WTC11 (cell line): ENCODE measurements around the gene ZNF490. TPM values are rescaled to one million over a fixed set of nuclear protein-coding genes. Genes with fewer than 3 reads are reported as not detected.

ENCODE experiments used
- AFF4 ChIP-seq: sonication (generic); formaldehyde crosslinking; IDR thresholded peaks from 2 replicates; pipeline ENCODE4 v1.8.1; 2023; ENCODE audit warnings: mild to moderate bottlenecking, missing genetic modification reagents, borderline replicate concordance
- ATF1 ChIP-seq: sonication (generic); formaldehyde crosslinking; IDR thresholded peaks from 2 replicates; pipeline ENCODE4 v1.8.1; 2023; ENCODE audit warnings: mild to moderate bottlenecking, moderate library complexity, missing genetic modification reagents
- ATF2 ChIP-seq: sonication (generic); formaldehyde crosslinking; IDR thresholded peaks from 2 replicates; pipeline ENCODE4 v1.8.1; 2022; ENCODE audit warnings: low read depth, missing genetic modification reagents, borderline replicate concordance
- CREB1 ChIP-seq: sonication (generic); formaldehyde crosslinking; IDR thresholded peaks from 2 replicates; pipeline ENCODE4 v1.8.0; 2023; ENCODE audit warnings: mild to moderate bottlenecking, missing genetic modification reagents
- FOXJ3 ChIP-seq: sonication (generic); formaldehyde crosslinking; IDR thresholded peaks from 2 replicates; pipeline ENCODE4 v1.9.0; 2021; ENCODE audit warnings: missing genetic modification reagents, mild to moderate bottlenecking, borderline replicate concordance
- FOXP1 ChIP-seq: sonication (generic); formaldehyde crosslinking; IDR thresholded peaks from 2 replicates; pipeline ENCODE4 v1.8.0; 2022; ENCODE audit warnings: missing genetic modification reagents, mild to moderate bottlenecking, moderate library complexity, borderline replicate concordance
- GRHL2 ChIP-seq: fragments of 250-450 bp; sonication (Bioruptor Pico); IDR thresholded peaks from 2 replicates; pipeline ENCODE4 v1.8.0; 2022; ENCODE audit warnings: mild to moderate bottlenecking, moderate library complexity; ENCODE audit not compliant: insufficient replicate concordance, severe bottlenecking
- HMGA2 ChIP-seq: fragments of 250-450 bp; sonication (Bioruptor Pico); IDR thresholded peaks from 2 replicates; pipeline ENCODE4 v1.4.0; 2021; ENCODE audit warnings: mild to moderate bottlenecking, moderate library complexity
- KAT7 ChIP-seq: sonication (generic); formaldehyde crosslinking; IDR thresholded peaks from 2 replicates; pipeline ENCODE4 v1.8.1; 2023; ENCODE audit warnings: missing genetic modification reagents, mild to moderate bottlenecking, borderline replicate concordance
- MXD4 ChIP-seq: fragments of 250-450 bp; sonication (Bioruptor Pico); IDR thresholded peaks from 2 replicates; pipeline ENCODE4 v1.8.0; 2021; ENCODE audit warnings: mild to moderate bottlenecking, moderate library complexity, borderline replicate concordance
- NFE2L1 ChIP-seq: sonication (generic); formaldehyde crosslinking; IDR thresholded peaks from 2 replicates; pipeline ENCODE4 v1.8.1; 2023; ENCODE audit warnings: missing genetic modification reagents
- NR3C1 ChIP-seq: sonication (generic); formaldehyde crosslinking; conservative IDR thresholded peaks from 2 replicates; pipeline ENCODE4 v1.8.1; 2023; ENCODE audit warnings: low read depth, mild to moderate bottlenecking, missing genetic modification reagents
- RORB ChIP-seq: fragments of 250-450 bp; sonication (Bioruptor Pico); IDR thresholded peaks from 2 replicates; pipeline ENCODE4 v1.9.0; 2021; ENCODE audit warnings: mild to moderate bottlenecking
- SMAD3 ChIP-seq: sonication (generic); formaldehyde crosslinking; IDR thresholded peaks from 2 replicates; pipeline ENCODE4 v1.8.0; 2022; ENCODE audit warnings: missing genetic modification reagents, mild to moderate bottlenecking, borderline replicate concordance
- SOX15 ChIP-seq: fragments of 250-450 bp; sonication (Bioruptor Pico); IDR thresholded peaks from 2 replicates; pipeline ENCODE4 v1.9.0; 2021; ENCODE audit warnings: mild to moderate bottlenecking
- USF1 ChIP-seq: sonication (generic); formaldehyde crosslinking; IDR thresholded peaks from 2 replicates; pipeline ENCODE4 v1.8.0; 2022; ENCODE audit warnings: mild to moderate bottlenecking, missing genetic modification reagents
- ZNF219 ChIP-seq: sonication (generic); formaldehyde crosslinking; IDR thresholded peaks from 2 replicates; pipeline ENCODE4 v1.8.0; 2023; ENCODE audit warnings: missing genetic modification reagents, mild to moderate bottlenecking, borderline replicate concordance
- ZNF396 ChIP-seq: fragments of 250-450 bp; sonication (Bioruptor Pico); IDR thresholded peaks from 2 replicates; pipeline ENCODE4 v1.8.0; 2021; ENCODE audit warnings: mild to moderate bottlenecking, moderate library complexity, borderline replicate concordance
- ZNF423 ChIP-seq: fragments of 250-450 bp; sonication (Bioruptor Pico); IDR thresholded peaks from 2 replicates; pipeline ENCODE4 v2.1.2; 2022; ENCODE audit warnings: mild to moderate bottlenecking, moderate library complexity
- ZSCAN18 ChIP-seq: fragments of 250-450 bp; sonication (Bioruptor Pico); IDR thresholded peaks from 2 replicates; pipeline ENCODE4 v2.1.2; 2022; ENCODE audit warnings: mild to moderate bottlenecking, moderate library complexity
- total RNA-seq: library from RNA; stranded (reverse); gene quantifications from 3 replicates; pipeline ENCODE4 v1.2.3, GENCODE V29; 2021
- TF ChIP-seq, protein P1 (sequence below): sonication (generic); formaldehyde crosslinking; IDR thresholded peaks from 2 replicates; pipeline ENCODE4 v1.8.1; 2023; ENCODE audit warnings: mild to moderate bottlenecking, missing genetic modification reagents
- TF ChIP-seq, protein P2 (sequence below): sonication (generic); formaldehyde crosslinking; IDR thresholded peaks from 2 replicates; pipeline ENCODE4 v1.8.0; 2023; ENCODE audit warnings: mild to moderate bottlenecking, missing genetic modification reagents

The ZNF490 gene
- total RNA-seq, 1 experiment from 2014 or later = 7.3 TPM

DNA sequence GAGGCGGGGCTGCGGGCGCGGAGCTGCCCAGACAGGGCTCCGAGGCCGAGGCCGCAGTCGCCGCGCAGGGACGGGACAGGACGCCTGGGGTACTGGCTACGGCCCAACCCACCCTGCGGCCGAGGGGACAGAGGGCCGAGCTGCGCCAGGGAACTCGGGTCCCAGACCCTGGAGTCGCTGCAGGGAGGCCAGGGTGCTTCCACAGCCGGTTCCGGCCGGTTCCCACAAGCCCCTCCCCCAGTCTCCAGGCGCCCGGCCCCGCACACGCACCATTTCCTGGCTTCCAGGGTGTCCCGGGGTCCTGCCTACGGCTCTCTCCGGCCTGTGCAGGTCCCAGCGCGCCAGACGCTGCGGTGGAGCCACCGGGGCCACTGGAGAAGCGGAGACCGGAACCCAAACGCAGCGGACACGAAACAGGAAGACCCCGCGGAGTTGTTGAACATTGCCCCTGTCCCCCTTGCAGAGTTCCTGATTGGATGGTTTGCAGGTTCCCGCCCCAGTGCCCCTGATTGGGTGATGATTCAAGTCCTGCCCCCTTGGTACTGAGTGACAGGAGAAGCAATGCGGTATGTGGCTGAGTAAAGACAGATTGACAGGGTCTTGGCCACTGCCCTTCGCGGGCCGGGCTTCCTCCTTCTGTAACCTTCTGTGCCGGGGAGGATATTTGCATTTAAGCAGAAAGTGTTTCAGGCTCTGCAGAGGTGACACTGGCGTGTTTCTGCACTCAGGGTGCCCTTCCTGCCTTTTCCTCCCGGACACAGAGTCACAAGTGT is 59.4 kb downstream of the ZNF490 start, which contains the start of gene ZNF564 (continued):
- TF ChIP-seq ZSCAN18 (CRISPR knock-in tag) (no peak), ZNF219 (CRISPR knock-in tag) (0 out of 2 replicates have a peak, but pooled peaks have one; percentile 13), RORB (CRISPR knock-in tag) (no peak), ATF2 (CRISPR knock-in tag) (no peak), CREB1 (CRISPR knock-in tag) (no peak), GRHL2 (CRISPR knock-in tag) (no peak), NR3C1 (no peak), ZNF396 (CRISPR knock-in tag) (no peak), SOX15 (no peak), MXD4 (no peak), AFF4 (CRISPR knock-in tag) (no peak), FOXJ3 (CRISPR knock-in tag) (no peak), ATF1 (0 out of 2 replicates have a peak, but pooled peaks have one; percentile 29), SMAD3 (no peak), HMGA2 (no peak), NFE2L1 (CRISPR knock-in tag) (0 out of 2 replicates have a peak, but pooled peaks have one; percentile 11), USF1 (CRISPR knock-in tag) (no peak; the same call in 1 of the 2 replicates), FOXP1 (CRISPR knock-in tag) (peak; percentile 69), KAT7 (CRISPR knock-in tag) (no peak), ZNF423 (no peak)
- TF ChIP-seq, protein P1, sequence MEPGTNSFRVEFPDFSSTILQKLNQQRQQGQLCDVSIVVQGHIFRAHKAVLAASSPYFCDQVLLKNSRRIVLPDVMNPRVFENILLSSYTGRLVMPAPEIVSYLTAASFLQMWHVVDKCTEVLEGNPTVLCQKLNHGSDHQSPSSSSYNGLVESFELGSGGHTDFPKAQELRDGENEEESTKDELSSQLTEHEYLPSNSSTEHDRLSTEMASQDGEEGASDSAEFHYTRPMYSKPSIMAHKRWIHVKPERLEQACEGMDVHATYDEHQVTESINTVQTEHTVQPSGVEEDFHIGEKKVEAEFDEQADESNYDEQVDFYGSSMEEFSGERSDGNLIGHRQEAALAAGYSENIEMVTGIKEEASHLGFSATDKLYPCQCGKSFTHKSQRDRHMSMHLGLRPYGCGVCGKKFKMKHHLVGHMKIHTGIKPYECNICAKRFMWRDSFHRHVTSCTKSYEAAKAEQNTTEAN (CRISPR knock-in tag) = no peak
- TF ChIP-seq, protein P2, sequence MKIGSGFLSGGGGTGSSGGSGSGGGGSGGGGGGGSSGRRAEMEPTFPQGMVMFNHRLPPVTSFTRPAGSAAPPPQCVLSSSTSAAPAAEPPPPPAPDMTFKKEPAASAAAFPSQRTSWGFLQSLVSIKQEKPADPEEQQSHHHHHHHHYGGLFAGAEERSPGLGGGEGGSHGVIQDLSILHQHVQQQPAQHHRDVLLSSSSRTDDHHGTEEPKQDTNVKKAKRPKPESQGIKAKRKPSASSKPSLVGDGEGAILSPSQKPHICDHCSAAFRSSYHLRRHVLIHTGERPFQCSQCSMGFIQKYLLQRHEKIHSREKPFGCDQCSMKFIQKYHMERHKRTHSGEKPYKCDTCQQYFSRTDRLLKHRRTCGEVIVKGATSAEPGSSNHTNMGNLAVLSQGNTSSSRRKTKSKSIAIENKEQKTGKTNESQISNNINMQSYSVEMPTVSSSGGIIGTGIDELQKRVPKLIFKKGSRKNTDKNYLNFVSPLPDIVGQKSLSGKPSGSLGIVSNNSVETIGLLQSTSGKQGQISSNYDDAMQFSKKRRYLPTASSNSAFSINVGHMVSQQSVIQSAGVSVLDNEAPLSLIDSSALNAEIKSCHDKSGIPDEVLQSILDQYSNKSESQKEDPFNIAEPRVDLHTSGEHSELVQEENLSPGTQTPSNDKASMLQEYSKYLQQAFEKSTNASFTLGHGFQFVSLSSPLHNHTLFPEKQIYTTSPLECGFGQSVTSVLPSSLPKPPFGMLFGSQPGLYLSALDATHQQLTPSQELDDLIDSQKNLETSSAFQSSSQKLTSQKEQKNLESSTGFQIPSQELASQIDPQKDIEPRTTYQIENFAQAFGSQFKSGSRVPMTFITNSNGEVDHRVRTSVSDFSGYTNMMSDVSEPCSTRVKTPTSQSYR = peak; percentile 68; the same call in 1 of the 2 replicates
